ENCODE results near the gene MRRF.

DNA sequence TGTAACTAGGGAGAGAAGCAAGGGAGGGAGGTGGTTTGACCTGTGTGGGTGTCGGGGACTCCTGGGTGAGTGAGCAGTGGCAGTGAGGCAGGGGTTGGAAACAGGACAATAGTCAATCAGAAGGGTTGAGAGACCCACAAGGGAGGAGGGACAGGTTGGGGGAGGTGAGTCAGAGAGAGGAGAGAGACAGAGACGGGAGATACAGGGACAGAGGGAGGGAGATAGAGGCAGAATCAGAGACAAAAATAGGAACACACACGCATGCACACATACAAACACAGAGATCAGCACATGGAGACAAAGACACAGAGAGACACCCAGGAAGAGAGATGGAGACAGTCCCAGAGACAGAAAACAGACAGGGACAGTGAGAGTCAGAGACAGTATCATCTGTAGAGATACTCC, 66.8 kb downstream of the MRRF start:
- TF ChIP-seq, protein P1, sequence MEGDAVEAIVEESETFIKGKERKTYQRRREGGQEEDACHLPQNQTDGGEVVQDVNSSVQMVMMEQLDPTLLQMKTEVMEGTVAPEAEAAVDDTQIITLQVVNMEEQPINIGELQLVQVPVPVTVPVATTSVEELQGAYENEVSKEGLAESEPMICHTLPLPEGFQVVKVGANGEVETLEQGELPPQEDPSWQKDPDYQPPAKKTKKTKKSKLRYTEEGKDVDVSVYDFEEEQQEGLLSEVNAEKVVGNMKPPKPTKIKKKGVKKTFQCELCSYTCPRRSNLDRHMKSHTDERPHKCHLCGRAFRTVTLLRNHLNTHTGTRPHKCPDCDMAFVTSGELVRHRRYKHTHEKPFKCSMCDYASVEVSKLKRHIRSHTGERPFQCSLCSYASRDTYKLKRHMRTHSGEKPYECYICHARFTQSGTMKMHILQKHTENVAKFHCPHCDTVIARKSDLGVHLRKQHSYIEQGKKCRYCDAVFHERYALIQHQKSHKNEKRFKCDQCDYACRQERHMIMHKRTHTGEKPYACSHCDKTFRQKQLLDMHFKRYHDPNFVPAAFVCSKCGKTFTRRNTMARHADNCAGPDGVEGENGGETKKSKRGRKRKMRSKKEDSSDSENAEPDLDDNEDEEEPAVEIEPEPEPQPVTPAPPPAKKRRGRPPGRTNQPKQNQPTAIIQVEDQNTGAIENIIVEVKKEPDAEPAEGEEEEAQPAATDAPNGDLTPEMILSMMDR (IDR thresholded peaks at IDR 0.05): no peak
- TF ChIP-seq POLR2AphosphoS5 (IDR thresholded peaks at IDR 0.05) (no peak), POLR2A (IDR thresholded peaks at IDR 0.05) (no peak), EP300 (IDR thresholded peaks at IDR 0.05) (no peak)

Measured in stomach (tissue), 4 donors.